ENCODE measurements around the gene GP1BA.

DNA sequence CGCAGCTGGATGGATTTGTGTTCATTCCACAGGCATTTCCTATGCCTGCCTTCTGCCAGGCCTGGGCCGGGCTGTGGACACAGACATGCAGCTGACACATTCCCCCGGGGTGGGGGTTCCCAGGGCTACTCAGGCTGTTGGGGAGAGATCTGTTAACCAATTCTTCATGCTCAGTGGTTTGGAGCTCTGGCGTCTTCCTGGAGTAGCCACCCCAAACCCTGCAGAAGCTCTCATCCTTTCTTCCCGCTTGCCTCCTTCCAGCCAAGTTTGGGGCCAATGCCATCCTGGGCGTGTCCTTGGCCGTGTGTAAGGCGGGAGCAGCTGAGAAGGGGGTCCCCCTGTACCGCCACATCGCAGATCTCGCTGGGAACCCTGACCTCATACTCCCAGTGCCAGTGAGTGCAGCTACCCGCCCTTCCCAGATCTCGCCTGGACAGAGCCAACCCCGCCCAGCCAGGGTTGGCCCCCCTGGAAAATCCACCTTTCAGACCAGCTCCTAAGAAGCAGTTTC, 21.4 kb downstream of the GP1BA start:
- TF ChIP-seq BHLHE40 (IDR thresholded peaks at IDR 0.05; ENCODE audit: borderline replicate concordance), result no peak
- TF ChIP-seq FOXK2 (IDR thresholded peaks at IDR 0.05), result no peak
